Measurements from ENCODE around the gene CDC5L.

The CDC5L gene

GRCh38 chr6:44352259-44352658 is 35.2 kb upstream of the CDC5L start:
- peaks cover 16% of the 10 kb centered on the region for H3K27me3 ChIP-seq
- H3K4me3 ChIP-seq (ENCODE audit: low read depth in 1 of 2, low read length in 1 of 2), result no peak overlapping the region
- H3K27ac ChIP-seq, result no peak overlapping the region
- H3K9me3 ChIP-seq, result no peaks in the 10 kb centered on the region
- TF ChIP-seq CTCF (IDR thresholded peaks at IDR 0.05), result no peak
- no peaks in the 10 kb centered on the region for H3K36me3 ChIP-seq
- no peaks in the 10 kb centered on the region for H3K4me1 ChIP-seq (ENCODE audit: control insufficient read depth in 1 of 2, insufficient read depth in 1 of 2, low read depth in 1 of 2, low read length in 1 of 2)

GRCh38 chr6:44353336-44353735 is 34.2 kb upstream of the CDC5L start:
- H3K27me3 ChIP-seq, result peaks cover 22% of the 10 kb centered on the region
- no peaks in the 10 kb centered on the region for H3K4me1 ChIP-seq (ENCODE audit: control insufficient read depth in 1 of 2, insufficient read depth in 1 of 2, low read depth in 1 of 2, low read length in 1 of 2)
- no peaks in the 10 kb centered on the region for H3K9me3 ChIP-seq
- no peaks in the 10 kb centered on the region for H3K36me3 ChIP-seq
- TF ChIP-seq CTCF (IDR thresholded peaks at IDR 0.05), result no peak
- no peak overlapping the region for H3K4me3 ChIP-seq (ENCODE audit: low read depth in 1 of 2, low read length in 1 of 2)
- no peak overlapping the region for H3K27ac ChIP-seq

- H3K36me3 ChIP-seq, result no peaks in the 10 kb centered on the region
- peaks cover 35% of the 10 kb centered on the region for H3K27me3 ChIP-seq
- H3K4me1 ChIP-seq (ENCODE audit: control insufficient read depth in 1 of 2, insufficient read depth in 1 of 2, low read depth in 1 of 2, low read length in 1 of 2), result no peaks in the 10 kb centered on the region
- TF ChIP-seq CTCF (IDR thresholded peaks at IDR 0.05), result no peak
- no peaks in the 10 kb centered on the region for H3K9me3 ChIP-seq
- H3K27ac ChIP-seq, result no peak overlapping the region
- H3K4me3 ChIP-seq (ENCODE audit: low read depth in 1 of 2, low read length in 1 of 2), result no peak overlapping the region
Observed at GRCh38 chr6:44355640-44356039, 31.9 kb upstream of the CDC5L start.

- Histone ChIP-seq H3K4me3 (ENCODE audit: low read depth in 1 of 2, low read length in 1 of 2) (no peak overlapping the region), H3K4me1 (ENCODE audit: control insufficient read depth in 1 of 2, insufficient read depth in 1 of 2, low read depth in 1 of 2, low read length in 1 of 2) (no peaks in the 10 kb centered on the region), H3K27me3 (peaks cover 40% of the 10 kb centered on the region), H3K36me3 (no peaks in the 10 kb centered on the region), H3K9me3 (no peaks in the 10 kb centered on the region), H3K27ac (no peak overlapping the region)
- no peak for TF ChIP-seq CTCF (IDR thresholded peaks at IDR 0.05)
Observed at GRCh38 chr6:44356487-44356886, 31.0 kb upstream of the CDC5L start.

- Histone ChIP-seq H3K9me3 (no peaks in the 10 kb centered on the region), H3K36me3 (no peaks in the 10 kb centered on the region), H3K4me3 (ENCODE audit: low read depth in 1 of 2, low read length in 1 of 2) (no peak overlapping the region), H3K27ac (no peak overlapping the region), H3K4me1 (ENCODE audit: control insufficient read depth in 1 of 2, insufficient read depth in 1 of 2, low read depth in 1 of 2, low read length in 1 of 2) (no peaks in the 10 kb centered on the region), H3K27me3 (peaks cover 42% of the 10 kb centered on the region)
- TF ChIP-seq CTCF (IDR thresholded peaks at IDR 0.05), result no peak
Observed at GRCh38 chr6:44359973-44360372, 27.5 kb upstream of the CDC5L start.

GRCh38 chr6:44361947-44362346 is 25.6 kb upstream of the CDC5L start:
- Histone ChIP-seq H3K9me3 (no peaks in the 10 kb centered on the region), H3K4me3 (ENCODE audit: low read depth in 1 of 2, low read length in 1 of 2) (no peak overlapping the region), H3K36me3 (no peaks in the 10 kb centered on the region), H3K27me3 (peaks cover 31% of the 10 kb centered on the region), H3K4me1 (ENCODE audit: control insufficient read depth in 1 of 2, insufficient read depth in 1 of 2, low read depth in 1 of 2, low read length in 1 of 2) (no peaks in the 10 kb centered on the region), H3K27ac (no peak overlapping the region)
- TF ChIP-seq CTCF (IDR thresholded peaks at IDR 0.05), result no peak

Measured in neutrophil (primary cell).